A673 (cell line): ENCODE results near the gene PARD6G.

Experiments used
- EZH2 ChIP-seq: fragments of 200-600 bp; sonication (generic); IDR thresholded peaks from 2 replicates; pipeline ENCODE4 v1.6.1; 2017; ENCODE audit warnings: borderline replicate concordance, low read depth, mild to moderate bottlenecking, mixed read lengths, antibody characterized with exemption, low read length; ENCODE audit not compliant: poor library complexity, severe bottlenecking
- TF ChIP-seq, protein P1 (sequence below): fragments of 300-800, 200-600 bp; sonication (generic); conservative IDR thresholded peaks from 2 replicates; pipeline ENCODE4 v1.5.1; 2017; ENCODE audit warnings: low read depth, mild to moderate bottlenecking, antibody characterized with exemption, low read length, moderate library complexity, mixed read lengths

DNA sequence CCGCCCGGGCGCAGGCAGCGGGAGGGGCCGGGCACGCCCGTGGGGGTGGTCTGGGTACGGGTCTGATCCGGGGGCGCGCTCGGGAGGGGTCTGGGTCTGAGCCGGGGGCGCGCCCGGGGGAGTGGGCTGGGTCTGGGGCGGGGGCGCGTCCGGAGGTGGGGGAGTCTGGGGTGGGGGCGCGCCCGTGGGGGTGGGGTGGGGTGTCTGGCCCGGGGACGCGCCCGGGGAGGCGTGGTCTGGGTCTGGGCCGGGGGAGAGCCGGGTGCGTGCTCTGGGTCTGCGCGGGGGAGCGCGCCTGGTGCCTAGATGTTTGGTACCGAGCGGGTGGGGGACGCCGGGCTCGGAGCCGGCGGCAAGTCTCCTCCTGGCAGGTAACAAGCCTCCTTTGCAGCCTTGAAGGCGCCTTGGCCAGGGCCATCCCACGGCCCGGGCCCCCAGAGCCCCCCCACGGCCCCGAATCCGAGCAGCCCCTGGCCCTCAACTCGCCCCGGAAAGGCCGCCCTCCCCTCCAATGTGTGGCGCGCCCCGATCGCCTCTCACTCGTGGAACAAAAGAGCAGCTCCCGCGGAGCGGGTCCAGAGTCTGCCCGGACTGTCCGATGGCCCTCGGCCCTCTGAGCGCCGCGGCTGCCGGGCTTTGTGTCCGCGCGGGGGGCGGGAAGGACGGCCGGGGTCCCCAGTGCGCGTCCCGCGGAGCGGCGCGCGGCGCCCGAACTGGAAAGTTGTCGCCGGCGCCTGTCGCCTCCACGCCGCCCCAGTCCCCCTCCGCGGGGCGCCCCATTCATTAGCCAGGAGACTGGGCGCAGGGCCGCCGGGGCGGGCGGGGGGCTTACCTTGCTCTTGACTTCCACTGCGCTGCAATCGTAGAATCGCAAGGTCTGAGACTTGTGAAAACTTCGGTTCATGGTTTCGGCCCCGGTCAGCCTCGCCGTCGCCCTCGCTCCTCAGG is 595 bp downstream of the PARD6G start:
- no peak for TF ChIP-seq EZH2
- TF ChIP-seq, protein P1, sequence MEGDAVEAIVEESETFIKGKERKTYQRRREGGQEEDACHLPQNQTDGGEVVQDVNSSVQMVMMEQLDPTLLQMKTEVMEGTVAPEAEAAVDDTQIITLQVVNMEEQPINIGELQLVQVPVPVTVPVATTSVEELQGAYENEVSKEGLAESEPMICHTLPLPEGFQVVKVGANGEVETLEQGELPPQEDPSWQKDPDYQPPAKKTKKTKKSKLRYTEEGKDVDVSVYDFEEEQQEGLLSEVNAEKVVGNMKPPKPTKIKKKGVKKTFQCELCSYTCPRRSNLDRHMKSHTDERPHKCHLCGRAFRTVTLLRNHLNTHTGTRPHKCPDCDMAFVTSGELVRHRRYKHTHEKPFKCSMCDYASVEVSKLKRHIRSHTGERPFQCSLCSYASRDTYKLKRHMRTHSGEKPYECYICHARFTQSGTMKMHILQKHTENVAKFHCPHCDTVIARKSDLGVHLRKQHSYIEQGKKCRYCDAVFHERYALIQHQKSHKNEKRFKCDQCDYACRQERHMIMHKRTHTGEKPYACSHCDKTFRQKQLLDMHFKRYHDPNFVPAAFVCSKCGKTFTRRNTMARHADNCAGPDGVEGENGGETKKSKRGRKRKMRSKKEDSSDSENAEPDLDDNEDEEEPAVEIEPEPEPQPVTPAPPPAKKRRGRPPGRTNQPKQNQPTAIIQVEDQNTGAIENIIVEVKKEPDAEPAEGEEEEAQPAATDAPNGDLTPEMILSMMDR, result no peak
